ENCODE data around the gene SLC41A1.

DNA sequence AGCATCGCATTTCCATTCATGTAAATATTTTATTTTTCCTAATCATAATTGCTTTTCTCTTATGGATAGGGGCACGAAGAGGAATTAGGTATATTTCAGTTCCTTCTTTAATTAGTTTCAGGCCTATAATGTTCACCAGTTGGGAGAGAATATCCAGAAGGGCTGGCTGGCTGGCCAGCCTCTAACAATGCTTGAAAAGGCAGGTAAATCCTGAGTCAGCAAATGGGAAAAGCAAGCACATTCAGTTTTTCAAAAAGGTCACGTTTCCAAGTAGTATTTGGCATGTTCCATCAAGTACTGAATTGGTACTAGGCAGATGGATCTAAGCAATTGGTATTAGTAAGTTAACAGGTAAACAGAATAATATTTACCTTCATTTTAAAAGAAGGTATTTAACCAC is 45.8 kb downstream of the SLC41A1 start:
- TF ChIP-seq EZH2 (IDR thresholded peaks at IDR 0.05; ENCODE audit: borderline replicate concordance, low read length) = no peak
- TF ChIP-seq, protein P1, sequence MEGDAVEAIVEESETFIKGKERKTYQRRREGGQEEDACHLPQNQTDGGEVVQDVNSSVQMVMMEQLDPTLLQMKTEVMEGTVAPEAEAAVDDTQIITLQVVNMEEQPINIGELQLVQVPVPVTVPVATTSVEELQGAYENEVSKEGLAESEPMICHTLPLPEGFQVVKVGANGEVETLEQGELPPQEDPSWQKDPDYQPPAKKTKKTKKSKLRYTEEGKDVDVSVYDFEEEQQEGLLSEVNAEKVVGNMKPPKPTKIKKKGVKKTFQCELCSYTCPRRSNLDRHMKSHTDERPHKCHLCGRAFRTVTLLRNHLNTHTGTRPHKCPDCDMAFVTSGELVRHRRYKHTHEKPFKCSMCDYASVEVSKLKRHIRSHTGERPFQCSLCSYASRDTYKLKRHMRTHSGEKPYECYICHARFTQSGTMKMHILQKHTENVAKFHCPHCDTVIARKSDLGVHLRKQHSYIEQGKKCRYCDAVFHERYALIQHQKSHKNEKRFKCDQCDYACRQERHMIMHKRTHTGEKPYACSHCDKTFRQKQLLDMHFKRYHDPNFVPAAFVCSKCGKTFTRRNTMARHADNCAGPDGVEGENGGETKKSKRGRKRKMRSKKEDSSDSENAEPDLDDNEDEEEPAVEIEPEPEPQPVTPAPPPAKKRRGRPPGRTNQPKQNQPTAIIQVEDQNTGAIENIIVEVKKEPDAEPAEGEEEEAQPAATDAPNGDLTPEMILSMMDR (conservative IDR thresholded peaks at IDR 0.05 in 1 of 2, IDR thresholded peaks at IDR 0.05 in 1 of 2; ENCODE audit: extremely low read depth in 1 of 2, insufficient read depth in 1 of 2, low read depth in 1 of 2, low read length in 2 of 2) = no peak

Data from mammary epithelial cell (primary cell).